Fibroblast of villous mesenchyme (primary cell): Measurements from ENCODE around the gene TAMALIN. TPM values are rescaled to one million over a fixed set of nuclear protein-coding genes. Genes with fewer than 3 reads are reported as not detected.
A peak's percentile ranks its signal among the peaks of the same experiment; 100 is the strongest.

Experiments used
- DNase-seq: peaks from one replicate; pipeline ENCODE4 v3.0.0-alpha.2; 2010; ENCODE audit warnings: low read depth
- H3K4me3 ChIP-seq: 2 replicates; pipeline ENCODE4 v1.5.1; 2011; ENCODE audit warnings: low read depth, mild to moderate bottlenecking, low read length
- CTCF ChIP-seq: IDR thresholded peaks from 2 replicates; pipeline ENCODE4 v1.5.1; 2012; ENCODE audit warnings: low read depth, mild to moderate bottlenecking, low read length; ENCODE audit not compliant: insufficient read depth
- total RNA-seq: library from RNA; depleted of rRNA; stranded (reverse); fragments of >200 nt; gene quantifications from 2 replicates; pipeline ENCODE4 v1.2.3, GENCODE V29; 2012

TAMALIN gene
- total RNA-seq, 1 donor: 2.2 TPM

- no peak for DNase-seq
Measured at GRCh38 chr12:52054833-52055730, 48.3 kb downstream of the TAMALIN start.

GRCh38 chr12:52055731-52056711 lies 49.3 kb downstream of the TAMALIN start:
- H3K4me3 ChIP-seq: no peak overlapping the region
- peak; percentile 45 for DNase-seq
- no peak for TF ChIP-seq CTCF

More at GRCh38 chr12:52054833-52055730, 48.3 kb downstream of the TAMALIN start:
- H3K4me3 ChIP-seq: no peak overlapping the region
- TF ChIP-seq CTCF: no peak

- no peak overlapping the region for H3K4me3 ChIP-seq
- DNase-seq: peak; percentile 48
- no peak for TF ChIP-seq CTCF
Measured at GRCh38 chr12:52056801-52057637, 50.3 kb downstream of the TAMALIN start.

- DNase-seq: peak; percentile 20
- no peak overlapping the region for H3K4me3 ChIP-seq
- TF ChIP-seq CTCF: no peak
Measured at GRCh38 chr12:52057638-52058576, 51.2 kb downstream of the TAMALIN start.

GRCh38 chr12:52058631-52059361 lies 52.0 kb downstream of the TAMALIN start:
- peak; percentile 52 for DNase-seq
- no peak overlapping the region for H3K4me3 ChIP-seq
- TF ChIP-seq CTCF: no peak
